ENCODE measurements around the gene ST8SIA5. TPM values are rescaled to one million over a fixed set of nuclear protein-coding genes. Genes with fewer than 3 reads are reported as not detected.

Gene ST8SIA5
- total RNA-seq, 1 experiment from 2014 or later = not detected

DNA sequence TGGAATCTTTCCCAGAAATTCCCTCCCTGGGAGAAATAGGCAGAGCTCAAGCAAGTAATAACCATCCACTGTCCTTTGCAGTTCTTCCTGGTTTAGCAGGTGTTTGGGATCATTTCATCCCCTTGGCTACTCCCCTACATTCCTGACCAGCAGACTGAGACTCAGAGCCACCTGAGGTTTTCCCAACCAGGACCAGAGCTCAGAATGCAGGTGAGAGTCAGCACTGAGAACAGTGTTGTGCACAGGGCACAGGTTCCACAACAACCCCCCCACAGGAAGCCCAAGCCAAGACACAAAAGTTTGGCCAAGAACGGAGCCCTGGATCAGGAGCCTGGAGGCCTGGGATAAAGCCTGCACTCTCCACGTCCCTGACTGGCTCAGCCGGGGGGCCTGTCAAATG, 78.8 kb downstream of the ST8SIA5 start:
- Histone ChIP-seq H2AFZ (no peak overlapping the region), H3K9me3 (ENCODE audit: insufficient read depth, low read depth) (no peaks in the 10 kb centered on the region), H3K4me3 (no peak overlapping the region), H3K27me3 (ENCODE audit: insufficient read depth, low read depth) (peaks cover 57% of the 10 kb centered on the region), H3K27ac (no peak overlapping the region), H3K4me1 (replicated peaks; ENCODE audit: insufficient read depth) (0 out of 2 replicates have a peak, but pooled peaks cover 4% of the 10 kb centered on the region), H4K20me1 (ENCODE audit: insufficient read depth) (no peaks in the 10 kb centered on the region), H3K4me2 (no peak overlapping the region), H3K9me2 (ENCODE audit: insufficient read depth) (no peaks in the 10 kb centered on the region), H3K36me3 (ENCODE audit: low read depth) (no peaks in the 10 kb centered on the region), H3K79me2 (ENCODE audit: low read depth) (no peaks in the 10 kb centered on the region), H3F3A (ENCODE audit: insufficient read depth, low read depth) (no peaks in the 10 kb centered on the region)
- TF ChIP-seq, protein P1, sequence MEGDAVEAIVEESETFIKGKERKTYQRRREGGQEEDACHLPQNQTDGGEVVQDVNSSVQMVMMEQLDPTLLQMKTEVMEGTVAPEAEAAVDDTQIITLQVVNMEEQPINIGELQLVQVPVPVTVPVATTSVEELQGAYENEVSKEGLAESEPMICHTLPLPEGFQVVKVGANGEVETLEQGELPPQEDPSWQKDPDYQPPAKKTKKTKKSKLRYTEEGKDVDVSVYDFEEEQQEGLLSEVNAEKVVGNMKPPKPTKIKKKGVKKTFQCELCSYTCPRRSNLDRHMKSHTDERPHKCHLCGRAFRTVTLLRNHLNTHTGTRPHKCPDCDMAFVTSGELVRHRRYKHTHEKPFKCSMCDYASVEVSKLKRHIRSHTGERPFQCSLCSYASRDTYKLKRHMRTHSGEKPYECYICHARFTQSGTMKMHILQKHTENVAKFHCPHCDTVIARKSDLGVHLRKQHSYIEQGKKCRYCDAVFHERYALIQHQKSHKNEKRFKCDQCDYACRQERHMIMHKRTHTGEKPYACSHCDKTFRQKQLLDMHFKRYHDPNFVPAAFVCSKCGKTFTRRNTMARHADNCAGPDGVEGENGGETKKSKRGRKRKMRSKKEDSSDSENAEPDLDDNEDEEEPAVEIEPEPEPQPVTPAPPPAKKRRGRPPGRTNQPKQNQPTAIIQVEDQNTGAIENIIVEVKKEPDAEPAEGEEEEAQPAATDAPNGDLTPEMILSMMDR (conservative IDR thresholded peaks at IDR 0.05) = no peak
- ChIA-PET CTCF (no interaction called here), POLR2A (ENCODE audit: unreplicated experiment) (no interaction called here)
- no TSS peak for BruUV-seq (replicated peaks)
- intact Hi-C loops (cut with micrococcal nuclease; ENCODE audit: unreplicated experiment) = no loop called here
- no peak for DNase-seq

- H3K36me3 ChIP-seq (ENCODE audit: low read depth) = no peaks in the 10 kb centered on the region
- no peaks in the 10 kb centered on the region for H3K79me2 ChIP-seq (ENCODE audit: low read depth)
- no peak overlapping the region for H3K4me2 ChIP-seq
- no peak overlapping the region for H3K27ac ChIP-seq
- no peaks in the 10 kb centered on the region for H3K9me2 ChIP-seq (ENCODE audit: insufficient read depth)
- H3F3A ChIP-seq (ENCODE audit: insufficient read depth, low read depth) = no peaks in the 10 kb centered on the region
- no peaks in the 10 kb centered on the region for H3K9me3 ChIP-seq (ENCODE audit: insufficient read depth, low read depth)
- peaks cover 53% of the 10 kb centered on the region for H3K27me3 ChIP-seq (ENCODE audit: insufficient read depth, low read depth)
- POLR2A ChIA-PET (ENCODE audit: unreplicated experiment) = no interaction called here
- DNase-seq = no peak
- no peaks in the 10 kb centered on the region for H4K20me1 ChIP-seq (ENCODE audit: insufficient read depth)
- BruUV-seq (replicated peaks) = no TSS peak
- intact Hi-C loops (cut with micrococcal nuclease; ENCODE audit: unreplicated experiment) = no loop called here
- TF ChIP-seq, protein P1 (conservative IDR thresholded peaks at IDR 0.05) = no peak
- no peak for TF ChIP-seq EZH2 (IDR thresholded peaks at IDR 0.05; ENCODE audit: low read depth)
- H3K4me3 ChIP-seq = no peak overlapping the region
- H3K4me1 ChIP-seq (replicated peaks; ENCODE audit: insufficient read depth) = 0 out of 2 replicates have a peak, but pooled peaks cover 4% of the 10 kb centered on the region
- no peak overlapping the region for H2AFZ ChIP-seq
- CTCF ChIA-PET = no interaction called here
Measured at GRCh38 chr18:46677611-46678010, 79.2 kb downstream of the ST8SIA5 start.

DNA sequence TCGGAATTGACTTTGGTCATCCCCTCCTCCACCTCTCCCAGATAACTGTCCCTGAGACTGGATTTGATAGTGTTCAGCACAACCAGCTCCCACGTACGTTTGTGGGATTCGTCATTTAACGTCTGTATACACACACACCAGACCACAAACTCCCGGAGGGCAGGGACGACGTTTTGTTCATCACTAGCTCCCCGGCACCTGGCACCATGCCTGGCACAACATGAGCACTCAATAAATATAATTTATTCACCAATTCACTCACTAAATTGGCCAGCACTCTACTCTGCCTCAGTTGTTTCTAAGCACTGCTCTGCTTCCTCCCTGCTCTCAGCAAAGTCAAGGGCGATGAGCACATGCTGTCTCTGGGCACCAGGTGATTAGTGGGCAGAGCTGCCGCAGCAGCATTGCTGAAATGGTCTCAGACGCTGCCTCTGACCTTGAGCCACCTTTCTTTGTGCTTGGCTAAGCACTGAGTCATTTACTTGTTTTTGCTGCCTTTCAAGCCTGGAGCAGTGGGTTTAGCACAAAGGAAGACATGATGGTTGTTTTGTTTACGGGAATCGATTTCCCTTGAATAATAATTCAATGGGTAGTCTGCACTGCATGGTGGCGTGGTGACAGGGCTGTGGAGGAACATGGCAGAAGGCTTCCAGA, 80.5 kb downstream of the ST8SIA5 start:
- POLR2A ChIA-PET (ENCODE audit: unreplicated experiment) = no interaction called here
- Histone ChIP-seq H3K4me2 (peak overlapping the region; percentile 31; the same call in 1 of the 2 replicates), H3K79me2 (ENCODE audit: low read depth) (no peaks in the 10 kb centered on the region), H3K27me3 (ENCODE audit: insufficient read depth, low read depth) (peaks cover 44% of the 10 kb centered on the region), H3K4me3 (no peak overlapping the region), H3K9me3 (ENCODE audit: insufficient read depth, low read depth) (no peaks in the 10 kb centered on the region), H3K9me2 (ENCODE audit: insufficient read depth) (no peaks in the 10 kb centered on the region), H3K27ac (no peak overlapping the region), H3K36me3 (ENCODE audit: low read depth) (no peaks in the 10 kb centered on the region), H3F3A (ENCODE audit: insufficient read depth, low read depth) (no peaks in the 10 kb centered on the region), H2AFZ (no peak overlapping the region), H4K20me1 (ENCODE audit: insufficient read depth) (no peaks in the 10 kb centered on the region), H3K4me1 (replicated peaks; ENCODE audit: insufficient read depth) (0 out of 2 replicates have a peak, but pooled peaks cover 4% of the 10 kb centered on the region)
- DNase-seq = no peak
- CTCF ChIA-PET = no interaction called here
- intact Hi-C loops (cut with micrococcal nuclease; ENCODE audit: unreplicated experiment) = no loop called here
- BruUV-seq (replicated peaks) = no TSS peak
- no peak for TF ChIP-seq EZH2 (IDR thresholded peaks at IDR 0.05; ENCODE audit: low read depth)
- TF ChIP-seq, protein P1 (conservative IDR thresholded peaks at IDR 0.05) = no peak

Data from PC-9 (cell line).